Mammary epithelial cell (primary cell): ENCODE data around the gene GNPAT.

ENCODE experiments used
- CTCF ChIP-seq, 2 donors: IDR thresholded peaks in 1 of 2; conservative IDR thresholded peaks in 1 of 2; 2 replicates each; pipeline ENCODE4 v1.5.1; 2011 to 2012; ENCODE audit warnings: inconsistent platforms in 2 of 2, low read length in 2 of 2, mild to moderate bottlenecking in 2 of 2, control low read depth in 1 of 2, low read depth in 1 of 2; ENCODE audit not compliant: insufficient read depth in 1 of 2; ENCODE audit errors: extremely low read depth in 1 of 2
- EZH2 ChIP-seq: IDR thresholded peaks from 2 replicates; pipeline ENCODE4 v1.6.1; 2012; ENCODE audit warnings: low read length, inconsistent platforms, borderline replicate concordance

- TF ChIP-seq CTCF (conservative IDR thresholded peaks at IDR 0.05 in 1 of 2, IDR thresholded peaks at IDR 0.05 in 1 of 2; ENCODE audit: extremely low read depth in 1 of 2, insufficient read depth in 1 of 2, low read depth in 1 of 2, low read length in 2 of 2) = no peak
- TF ChIP-seq EZH2 = no peak
These were observed 20.2 kb upstream of the GNPAT start for GRCh38 chr1:231220801-231221200.
